Endothelial cell of umbilical vein (primary cell): ENCODE data around the gene TRAPPC12.

Experiments
- CTCF ChIP-seq, 2 donors: IDR thresholded peaks; 1 replicate in 1 of 2; 2 replicates in 1 of 2; pipeline ENCODE4 v1.5.1; 2011; ENCODE audit warnings: low read length in 2 of 2, mild to moderate bottlenecking in 2 of 2, moderate library complexity in 2 of 2, control low read depth in 1 of 2, inconsistent platforms in 1 of 2, low read depth in 1 of 2; ENCODE audit not compliant: insufficient read depth in 1 of 2; ENCODE audit errors: extremely low read depth in 1 of 2
- EZH2 ChIP-seq: IDR thresholded peaks from 2 replicates; pipeline ENCODE4 v1.6.1; 2012; ENCODE audit warnings: borderline replicate concordance, low read depth, mild to moderate bottlenecking, moderate library complexity, low read length, inconsistent platforms; ENCODE audit not compliant: severe bottlenecking
- FOS ChIP-seq: IDR thresholded peaks from 2 replicates; pipeline ENCODE4 v1.6.1; 2011; ENCODE audit warnings: mild to moderate bottlenecking, low read length, moderate library complexity, borderline replicate concordance; ENCODE audit not compliant: insufficient read depth
- GATA2 ChIP-seq: IDR thresholded peaks from 2 replicates; pipeline ENCODE4 v1.7.0; 2011; ENCODE audit warnings: low read depth, mild to moderate bottlenecking, moderate library complexity, mixed read lengths, low read length; ENCODE audit not compliant: insufficient read length, insufficient read depth
- MAX ChIP-seq: IDR thresholded peaks from 2 replicates; pipeline ENCODE4 v1.6.1; 2011; ENCODE audit not compliant: insufficient read depth, insufficient read length
- MYC ChIP-seq: IDR thresholded peaks from one replicate; pipeline ENCODE4 v1.6.1; 2011; ENCODE audit warnings: mild to moderate bottlenecking, low read depth, low read length
- POLR2A ChIP-seq: IDR thresholded peaks from 2 replicates; pipeline ENCODE4 v1.6.1; 2012; ENCODE audit warnings: low read depth, mild to moderate bottlenecking, control low read depth, low read length
- POLR2AphosphoS5 ChIP-seq: IDR thresholded peaks from 2 replicates; pipeline ENCODE4 v1.6.1; 2012; ENCODE audit warnings: low read depth, mild to moderate bottlenecking, control low read depth, low read length, moderate library complexity; ENCODE audit not compliant: insufficient read depth

GRCh38 chr2:3388412-3388738, 8.9 kb downstream of the TRAPPC12 start:
- TF ChIP-seq POLR2A (no peak), EZH2 (no peak), POLR2AphosphoS5 (no peak), CTCF (IDR thresholded peaks at IDR 0.05; ENCODE audit: extremely low read depth in 1 of 2, insufficient read depth in 1 of 2, low read depth in 1 of 2, low read length in 2 of 2) (no peak), MAX (no peak), GATA2 (no peak), MYC (no peak), FOS (no peak)
